DND-41 (cell line): Measurements from ENCODE around the gene WTIP.

Source experiments
- CTCF ChIP-seq: IDR thresholded peaks from 2 replicates; pipeline ENCODE4 v1.5.1; 2012; ENCODE audit warnings: borderline replicate concordance, low read length, moderate library complexity, mild to moderate bottlenecking; ENCODE audit not compliant: poor library complexity, severe bottlenecking; ENCODE audit errors: extremely low read depth
- EZH2 ChIP-seq: IDR thresholded peaks from 3 replicates; pipeline ENCODE4 v1.6.1; 2012; ENCODE audit warnings: borderline replicate concordance, low read depth, mild to moderate bottlenecking, moderate library complexity, low read length, inconsistent platforms; ENCODE audit not compliant: severe bottlenecking

GRCh38 chr19:34559045-34559444 is 77.5 kb downstream of the WTIP start:
- TF ChIP-seq CTCF = no peak
- no peak for TF ChIP-seq EZH2
